GM12891 (cell line): ENCODE measurements around the gene F7.

ENCODE experiments used
- DNase-seq: peaks from one replicate; pipeline ENCODE4 v3.0.0; 2011; ENCODE audit warnings: low spot score; ENCODE audit not compliant: insufficient read length
- FAIRE-seq: peaks from 2 replicates; lab custom pipeline; 2011; peaks lifted over from hg19 to GRCh38; lab: Jason Lieb, UNC
- PAX5 ChIP-seq: IDR thresholded peaks from 2 replicates; pipeline ENCODE4 v1.6.1; 2011; ENCODE audit warnings: low read length, moderate library complexity, mild to moderate bottlenecking; ENCODE audit not compliant: insufficient read depth, severe bottlenecking
- POLR2A ChIP-seq: IDR thresholded peaks from 2 replicates; pipeline ENCODE4 v1.6.1; 2011; ENCODE audit warnings: low read depth, low read length, control low read depth
- POLR2AphosphoS5 ChIP-seq: IDR thresholded peaks from 2 replicates; pipeline ENCODE4 v1.6.1; 2011; ENCODE audit warnings: low read depth, low read length, control low read depth
- POU2F2 ChIP-seq: IDR thresholded peaks from 2 replicates; pipeline ENCODE4 v1.6.1; 2011; ENCODE audit warnings: low read depth, mild to moderate bottlenecking, control low read depth, low read length, moderate library complexity
- SPI1 ChIP-seq: IDR thresholded peaks from 2 replicates; pipeline ENCODE4 v1.6.1; 2011; ENCODE audit warnings: low read depth, low read length, control low read depth
- TAF1 ChIP-seq: IDR thresholded peaks from 2 replicates; pipeline ENCODE4 v1.6.1; 2011; ENCODE audit warnings: low read depth, low read length, control low read depth

The F7 gene

DNA sequence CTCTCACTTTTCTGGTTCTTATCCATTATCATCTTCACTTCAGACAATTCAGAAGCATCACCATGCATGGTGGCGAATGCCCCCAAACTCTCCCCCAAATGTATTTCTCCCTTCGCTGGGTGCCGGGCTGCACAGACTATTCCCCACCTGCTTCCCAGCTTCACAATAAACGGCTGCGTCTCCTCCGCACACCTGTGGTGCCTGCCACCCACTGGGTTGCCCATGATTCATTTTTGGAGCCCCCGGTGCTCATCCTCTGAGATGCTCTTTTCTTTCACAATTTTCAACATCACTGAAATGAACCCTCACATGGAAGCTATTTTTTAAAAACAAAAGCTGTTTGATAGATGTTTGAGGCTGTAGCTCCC is 14.2 kb downstream of the F7 start:
- no peak for DNase-seq
- TF ChIP-seq POLR2AphosphoS5 = no peak
- TF ChIP-seq PAX5 = no peak
- TF ChIP-seq POLR2A = no peak
- no peak for TF ChIP-seq POU2F2
- no peak for FAIRE-seq

- FAIRE-seq = no peak
- no peak for TF ChIP-seq PAX5
- no peak for TF ChIP-seq TAF1
- no peak for TF ChIP-seq POLR2AphosphoS5
- no peak for TF ChIP-seq POLR2A
- no peak for TF ChIP-seq SPI1
- TF ChIP-seq POU2F2 = no peak
- DNase-seq = no peak
These were observed 14.9 kb downstream of the F7 start for GRCh38 chr13:113120300-113121182.

DNA sequence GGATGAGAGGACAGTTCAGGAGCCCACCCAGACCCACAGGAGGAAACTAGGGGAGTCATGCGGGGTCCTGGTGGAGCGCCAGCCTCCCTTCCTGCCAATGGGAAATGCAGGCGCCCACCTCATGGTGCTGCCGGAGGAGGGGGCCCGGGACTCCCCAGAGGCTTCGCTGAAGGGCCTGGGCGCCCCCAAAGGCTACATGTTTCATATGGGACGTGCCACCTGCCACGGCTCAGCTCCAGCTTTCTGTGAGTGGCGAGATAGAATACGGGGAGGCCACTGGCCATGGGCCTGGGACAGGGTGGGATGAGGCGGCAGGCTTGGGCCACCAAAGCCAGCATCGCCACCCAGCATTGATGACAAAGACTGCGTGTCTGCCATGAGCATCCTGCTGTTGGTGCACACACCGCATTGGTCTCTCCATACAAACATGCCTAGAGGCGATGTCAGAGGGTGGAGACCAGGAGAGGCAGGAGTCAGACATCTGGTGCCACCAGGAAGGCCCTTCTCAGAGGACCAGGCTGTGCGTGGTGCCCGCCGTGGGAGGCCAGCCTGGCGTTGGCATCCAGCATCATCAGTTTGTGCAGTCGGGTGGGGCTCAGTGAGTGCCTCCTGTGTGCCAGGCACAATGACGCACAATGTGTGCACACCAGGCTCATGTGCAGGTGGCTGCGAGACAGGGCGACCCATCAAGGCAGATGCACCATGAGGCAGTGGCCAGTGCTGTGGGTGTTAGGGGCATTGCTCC is 15.8 kb downstream of the F7 start:
- TF ChIP-seq PAX5 (no peak), SPI1 (no peak), POLR2A (no peak), POLR2AphosphoS5 (no peak), POU2F2 (no peak), TAF1 (no peak)
- FAIRE-seq (no peak), DNase-seq (no peak)

DNA sequence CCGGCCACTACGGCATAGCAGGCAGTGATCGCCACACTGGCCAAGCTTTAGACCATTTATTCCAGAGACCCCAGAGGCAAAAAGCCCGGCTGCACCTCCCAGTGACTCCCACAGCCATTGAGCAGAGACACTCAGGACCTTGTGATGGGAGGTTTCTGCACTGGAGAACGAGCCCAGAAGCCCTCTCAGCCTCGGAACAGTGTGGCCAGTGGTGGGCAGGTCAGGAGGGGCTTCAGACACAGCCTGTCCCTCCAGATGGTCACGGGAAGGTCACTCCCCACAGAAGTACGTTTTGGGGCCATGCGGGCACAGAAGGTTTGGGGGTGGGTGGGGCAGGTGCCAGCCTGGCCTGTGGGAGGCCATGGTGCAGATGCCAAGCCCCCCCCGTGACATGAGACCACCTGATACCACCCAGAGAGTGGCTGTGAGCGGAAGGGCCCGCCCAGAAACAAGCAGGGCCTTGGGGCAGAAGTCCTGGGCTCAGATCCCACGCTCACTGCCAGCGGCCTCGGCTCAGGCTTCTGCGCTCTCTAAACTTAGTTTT is 16.4 kb downstream of the F7 start:
- FAIRE-seq (no peak), DNase-seq (no peak)
- TF ChIP-seq SPI1 (no peak), POU2F2 (no peak), POLR2A (no peak), TAF1 (no peak), POLR2AphosphoS5 (no peak)

DNA sequence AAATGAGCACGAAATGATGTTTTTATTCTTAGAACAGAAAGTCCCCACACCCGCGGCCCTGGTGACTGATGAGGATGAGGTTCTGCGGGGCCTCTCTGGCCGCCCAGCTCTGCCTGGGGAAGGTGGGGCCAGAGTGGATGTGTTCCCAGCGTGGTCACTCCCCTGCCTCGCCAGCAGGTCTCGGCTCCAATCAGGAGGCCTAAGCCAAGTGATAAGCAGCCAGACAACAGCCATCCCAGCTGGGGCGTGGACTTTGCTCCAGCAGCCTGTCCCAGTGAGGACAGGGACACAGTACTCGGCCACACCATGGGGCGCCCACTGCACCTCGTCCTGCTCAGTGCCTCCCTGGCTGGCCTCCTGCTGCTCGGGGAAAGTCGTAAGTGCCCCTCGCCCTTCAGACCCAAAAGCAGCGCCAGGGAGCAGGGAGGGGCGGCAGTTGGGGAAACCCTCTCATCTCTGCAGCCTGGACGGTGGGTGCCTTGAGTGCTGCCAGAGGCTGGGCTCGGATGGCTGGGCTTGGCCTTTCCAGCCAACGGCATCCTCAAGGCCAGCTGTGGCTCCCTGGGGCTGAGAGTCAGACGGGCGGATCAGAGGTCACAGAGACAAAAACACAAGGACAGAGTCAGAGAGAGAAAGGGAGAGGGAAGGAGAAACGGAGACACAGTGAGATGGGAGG is 17.1 kb downstream of the F7 start, which contains the start of gene F10:
Gene F10 (plus strand): TSS at position 250 of the 676 bp plus-strand sequence. CDS start 57 bp downstream, at position 307.
- TF ChIP-seq PAX5 (no peak), TAF1 (no peak), POLR2AphosphoS5 (no peak), POU2F2 (no peak), POLR2A (no peak), SPI1 (no peak)
- no peak for FAIRE-seq
- DNase-seq = no peak

GRCh38 chr13:113123226-113124201 is 17.9 kb downstream of the F7 start:
- no peak for DNase-seq
- no peak for FAIRE-seq
- TF ChIP-seq POU2F2 (no peak), SPI1 (no peak), TAF1 (no peak), POLR2AphosphoS5 (no peak), PAX5 (no peak), POLR2A (no peak)

GRCh38 chr13:113124211-113124970 is 18.8 kb downstream of the F7 start:
- no peak for DNase-seq
- no peak for FAIRE-seq
- TF ChIP-seq POLR2A (no peak), TAF1 (no peak), POU2F2 (no peak), SPI1 (no peak), PAX5 (no peak)

- FAIRE-seq (no peak), DNase-seq (no peak)
- TF ChIP-seq POU2F2 = no peak
- no peak for TF ChIP-seq POLR2AphosphoS5
- TF ChIP-seq SPI1 = no peak
- TF ChIP-seq PAX5 = no peak
These were observed 20.1 kb downstream of the F7 start for GRCh38 chr13:113125506-113126264.
